Fibroblast of upper back skin (primary cell): ENCODE measurements around the gene BBLN.

Experiments
- DNase-seq: peaks from one replicate; pipeline ENCODE4 v3.0.0-alpha.2; 2013

Gene BBLN

GRCh38 chr9:128192601-128193371, 32.7 kb downstream of the BBLN start:
- DNase-seq = peak; percentile 90

GRCh38 chr9:128193469-128194096, 33.5 kb downstream of the BBLN start:
- DNase-seq = no peak

GRCh38 chr9:128201441-128202369, 41.6 kb downstream of the BBLN start:
- peak; percentile 59 for DNase-seq

GRCh38 chr9:128202648-128203023, 42.6 kb downstream of the BBLN start:
- DNase-seq = no peak

- DNase-seq = peak; percentile 53
Measured at GRCh38 chr9:128203024-128203706, 43.1 kb downstream of the BBLN start, which contains the start of gene DNM1. Gene DNM1, plus strand, starts transcription at chr9:128203379. Its CDS starts 92 bp downstream, at chr9:128203471.

GRCh38 chr9:128203707-128204551, 43.9 kb downstream of the BBLN start:
- peak; percentile 50 for DNase-seq

- no peak for DNase-seq
Measured at GRCh38 chr9:128204858-128205257, 44.8 kb downstream of the BBLN start.

- DNase-seq = no peak
Measured at GRCh38 chr9:128205296-128205944, 45.4 kb downstream of the BBLN start.

- no peak for DNase-seq
Measured at GRCh38 chr9:128206484-128206883, 46.4 kb downstream of the BBLN start.

GRCh38 chr9:128206916-128207910, 47.1 kb downstream of the BBLN start:
- no peak for DNase-seq

- DNase-seq = no peak
Measured at GRCh38 chr9:128208386-128208785, 48.3 kb downstream of the BBLN start.

GRCh38 chr9:128208946-128209669, 49.0 kb downstream of the BBLN start:
- no peak for DNase-seq

- no peak for DNase-seq
Measured at GRCh38 chr9:128211186-128211980, 51.3 kb downstream of the BBLN start.

GRCh38 chr9:128211981-128212281, 51.9 kb downstream of the BBLN start:
- no peak for DNase-seq
